CD4-positive, alpha-beta T cell treated with Interleukin-15 for 1 hour (primary cell): ENCODE measurements around the gene LASP1.
"Not testable (repeated sequence)": the region's sequence is repeated elsewhere in the genome, so short reads cannot be mapped to it uniquely, and the experiment has no call there.

ENCODE experiments used
- DNase-seq: peaks from one replicate; pipeline ENCODE4 v3.0.0-alpha.2; 2020

The LASP1 gene

GRCh38 chr17:38869526-38870258, at the start of gene LASP1:
TSS of gene LASP1 (plus strand) at chr17:38870058. CDS start at chr17:38870190, 132 bp downstream.
- peak; percentile 89 for DNase-seq

- peak; percentile 96 for DNase-seq
Measured at GRCh38 chr17:38824899-38825761, 44.7 kb upstream of the LASP1 start, which contains the start of gene CWC25. TSS of gene CWC25 (minus strand) at chr17:38825321. CDS start at chr17:38825183, 138 bp downstream.

- no peak for DNase-seq
Measured at GRCh38 chr17:38825762-38826247, 44.1 kb upstream of the LASP1 start.

GRCh38 chr17:38844261-38844757, 25.5 kb upstream of the LASP1 start:
- no peak for DNase-seq

- no peak for DNase-seq
Measured at GRCh38 chr17:38848557-38848891, 21.3 kb upstream of the LASP1 start.

- DNase-seq = no peak
Measured at GRCh38 chr17:38848939-38849605, 20.8 kb upstream of the LASP1 start.

- no peak for DNase-seq
Measured at GRCh38 chr17:38850374-38850773, 19.5 kb upstream of the LASP1 start.

- no peak for DNase-seq
Measured at GRCh38 chr17:38851434-38851833, 18.4 kb upstream of the LASP1 start.

- DNase-seq = peak; percentile 23
Measured at GRCh38 chr17:38852771-38853291, 17.0 kb upstream of the LASP1 start.

GRCh38 chr17:38853292-38854219, 16.3 kb upstream of the LASP1 start, which contains the start of gene RPL23:
TSS of gene RPL23 (minus strand) at chr17:38853721. CDS start at chr17:38853710, 11 bp downstream.
- peak; percentile 94 for DNase-seq

GRCh38 chr17:38855101-38855714, 14.7 kb upstream of the LASP1 start:
- not testable (repeated sequence) for DNase-seq

GRCh38 chr17:38857271-38857670, 12.6 kb upstream of the LASP1 start:
- DNase-seq = no peak

GRCh38 chr17:38861399-38861843, 8.4 kb upstream of the LASP1 start:
- DNase-seq = no peak

GRCh38 chr17:38864636-38865398, 5.0 kb upstream of the LASP1 start:
- DNase-seq = no peak

- DNase-seq = peak; percentile 78
Measured at GRCh38 chr17:38867179-38867967, 2.5 kb upstream of the LASP1 start.

GRCh38 chr17:38867968-38868816, 1.7 kb upstream of the LASP1 start:
- DNase-seq = no peak

- DNase-seq = peak; percentile 90
Measured at GRCh38 chr17:38868817-38869525, 887 bp upstream of the LASP1 start.
